Tibial artery (tissue), 4 donors: ENCODE data around the gene RAET1G.
"Not testable (repeated sequence)": the region's sequence is repeated elsewhere in the genome, so short reads cannot be mapped to it uniquely, and the experiment has no call there.

Experiments used
- DNase-seq, 2 donors: peaks; one replicate each; pipeline ENCODE4 v3.0.0-alpha.2; 2019
- H3K27ac ChIP-seq, 2 donors: fragments of 200-600 bp; sonication (generic) in 1 of 2; 1 replicate in 1 of 2; 2 replicates in 1 of 2; pipeline ENCODE4 v1.5.1; 2018 to 2019; ENCODE audit warnings: mild to moderate bottlenecking in 1 of 2
- H3K27me3 ChIP-seq, 2 donors: fragments of 200-600 bp; sonication (generic) in 1 of 2; one replicate each; pipeline versions ENCODE4 v1.5.1 to v1.6.0; 2016 to 2019
- H3K36me3 ChIP-seq, 3 donors: fragments of 200-600 bp; sonication (generic) in 2 of 3; one replicate each; pipeline ENCODE4 v1.5.1; 2016 to 2019; ENCODE audit warnings: mild to moderate bottlenecking in 2 of 3
- H3K4me1 ChIP-seq, 4 donors: fragments of 200-600 bp; sonication (generic) in 2 of 4; 1 replicate in 3 of 4; 2 replicates in 1 of 4; pipeline ENCODE4 v1.5.1; 2016 to 2019
- H3K4me3 ChIP-seq, 2 donors: fragments of 200-600 bp; sonication (generic) in 1 of 2; 1 replicate in 1 of 2; 2 replicates in 1 of 2; pipeline ENCODE4 v1.5.1; 2018 to 2019; ENCODE audit warnings: mild to moderate bottlenecking in 2 of 2
- H3K9me3 ChIP-seq, 3 donors: fragments of 200-600 bp; sonication (generic) in 1 of 3; one replicate each; pipeline ENCODE4 v1.5.1; 2016 to 2019
- intact Hi-C: fragments of 100-400 bp; cut with DNase I; formaldehyde crosslinking; loops from one replicate; pipeline ENCODE4 v1.15.0; 2023; ENCODE audit warnings: low total_unique reads
- TF ChIP-seq, protein P1 (sequence below), 2 experiments: fragments of 200-600 bp in 1 of 2; fragments of 450-650 bp in 1 of 2; IDR thresholded peaks; one replicate each; pipeline ENCODE4 v1.5.1; 2017 to 2019; ENCODE audit warnings: antibody characterized with exemption in 2 of 2, mild to moderate bottlenecking in 1 of 2, moderate library complexity in 1 of 2

Gene RAET1G

DNA sequence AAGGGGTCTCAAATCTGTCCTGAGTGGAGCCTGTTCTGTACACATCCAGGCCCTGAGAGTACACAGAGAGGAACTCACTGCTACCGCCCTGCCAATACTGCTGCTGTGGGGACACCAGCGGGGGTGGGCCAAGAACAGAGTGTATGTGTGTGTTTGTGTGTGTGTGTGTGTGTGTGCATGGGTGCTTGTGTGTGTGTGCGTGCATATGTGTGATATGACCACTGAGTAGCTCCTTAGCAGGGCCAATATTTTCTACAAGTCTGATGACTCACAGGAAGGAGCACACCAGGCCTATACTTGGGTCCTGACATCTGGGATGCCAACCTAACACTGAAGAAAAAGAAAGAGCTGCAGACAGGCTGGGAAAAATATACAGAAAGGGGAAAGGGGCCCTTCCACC lies 26.4 kb downstream of the RAET1G start:
- Histone ChIP-seq H3K27me3 (no peaks in the 10 kb centered on the region), H3K36me3 (no peaks in the 10 kb centered on the region), H3K9me3 (no peaks in the 10 kb centered on the region), H3K27ac (peak overlapping the region; percentile 74 to 76), H3K4me1 (peaks cover 0 to 35% (median 33%) of the 10 kb centered on the region in 4 donors), H3K4me3 (peak overlapping the region in 1 of 2 donors; percentile 49)
- intact Hi-C loops, result no loop called here
- peak in 1 of 2 donors; percentile 45 for DNase-seq
- TF ChIP-seq, protein P1, sequence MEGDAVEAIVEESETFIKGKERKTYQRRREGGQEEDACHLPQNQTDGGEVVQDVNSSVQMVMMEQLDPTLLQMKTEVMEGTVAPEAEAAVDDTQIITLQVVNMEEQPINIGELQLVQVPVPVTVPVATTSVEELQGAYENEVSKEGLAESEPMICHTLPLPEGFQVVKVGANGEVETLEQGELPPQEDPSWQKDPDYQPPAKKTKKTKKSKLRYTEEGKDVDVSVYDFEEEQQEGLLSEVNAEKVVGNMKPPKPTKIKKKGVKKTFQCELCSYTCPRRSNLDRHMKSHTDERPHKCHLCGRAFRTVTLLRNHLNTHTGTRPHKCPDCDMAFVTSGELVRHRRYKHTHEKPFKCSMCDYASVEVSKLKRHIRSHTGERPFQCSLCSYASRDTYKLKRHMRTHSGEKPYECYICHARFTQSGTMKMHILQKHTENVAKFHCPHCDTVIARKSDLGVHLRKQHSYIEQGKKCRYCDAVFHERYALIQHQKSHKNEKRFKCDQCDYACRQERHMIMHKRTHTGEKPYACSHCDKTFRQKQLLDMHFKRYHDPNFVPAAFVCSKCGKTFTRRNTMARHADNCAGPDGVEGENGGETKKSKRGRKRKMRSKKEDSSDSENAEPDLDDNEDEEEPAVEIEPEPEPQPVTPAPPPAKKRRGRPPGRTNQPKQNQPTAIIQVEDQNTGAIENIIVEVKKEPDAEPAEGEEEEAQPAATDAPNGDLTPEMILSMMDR (IDR thresholded peaks at IDR 0.05), result no peak

GRCh38 chr6:149895833-149896271 lies 27.1 kb downstream of the RAET1G start:
- DNase-seq, result peak; percentile 63 to 67
- Histone ChIP-seq H3K27ac (peak overlapping the region; percentile 74 to 76), H3K4me1 (peaks cover 0 to 35% (median 33%) of the 10 kb centered on the region in 4 donors), H3K36me3 (no peaks in the 10 kb centered on the region), H3K9me3 (no peaks in the 10 kb centered on the region), H3K27me3 (no peaks in the 10 kb centered on the region), H3K4me3 (no peak overlapping the region)
- TF ChIP-seq, protein P1 (IDR thresholded peaks at IDR 0.05), result no peak
- intact Hi-C loops, result no loop called here

DNA sequence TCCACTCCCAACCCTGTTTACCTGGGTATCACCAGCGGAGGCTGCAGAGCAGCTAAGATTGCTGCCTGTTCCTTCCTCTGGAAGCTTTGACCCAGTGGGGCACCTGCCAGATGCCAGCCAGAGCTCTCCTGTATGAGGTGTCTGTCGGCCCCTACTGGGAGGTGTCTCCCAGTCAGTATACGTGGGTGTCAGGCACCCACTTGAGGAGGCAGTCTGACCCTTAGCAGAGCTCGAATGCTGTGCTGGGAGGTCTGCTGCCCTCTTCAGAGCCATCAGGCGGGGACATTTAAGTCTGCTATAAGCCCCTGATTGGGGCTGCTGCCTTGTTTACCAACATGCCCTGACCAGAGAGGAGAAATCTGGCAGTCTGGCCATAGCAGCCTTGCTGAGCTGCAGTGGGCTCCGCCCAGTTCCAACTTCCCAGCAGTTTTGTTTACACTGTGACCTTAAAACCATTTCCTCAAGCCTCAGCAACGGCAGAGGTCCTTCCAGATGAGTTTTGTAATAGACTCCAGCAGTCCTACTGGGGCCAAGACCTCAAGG lies 27.8 kb downstream of the RAET1G start:
- Histone ChIP-seq H3K27me3 (no peaks in the 10 kb centered on the region), H3K27ac (peak overlapping the region; percentile 74 to 76), H3K4me1 (peaks cover 0 to 37% (median 36%) of the 10 kb centered on the region in 4 donors), H3K36me3 (no peaks in the 10 kb centered on the region), H3K4me3 (no peak overlapping the region), H3K9me3 (no peaks in the 10 kb centered on the region)
- peak; percentile 82 to 84 for DNase-seq
- intact Hi-C loops, result no loop called here
- TF ChIP-seq, protein P1 (IDR thresholded peaks at IDR 0.05), result no peak

- intact Hi-C loops, H3K27ac ChIP-seq, H3K4me3 ChIP-seq, DNase-seq, H3K27me3 ChIP-seq, H3K36me3 ChIP-seq, H3K9me3 ChIP-seq: not testable (repeated sequence)
- H3K4me1 ChIP-seq, result peaks cover 0 to 27% (median 24%) of the 10 kb centered on the region in 4 donors
Observed at GRCh38 chr6:149891864-149892263, 31.1 kb downstream of the RAET1G start.

DNA sequence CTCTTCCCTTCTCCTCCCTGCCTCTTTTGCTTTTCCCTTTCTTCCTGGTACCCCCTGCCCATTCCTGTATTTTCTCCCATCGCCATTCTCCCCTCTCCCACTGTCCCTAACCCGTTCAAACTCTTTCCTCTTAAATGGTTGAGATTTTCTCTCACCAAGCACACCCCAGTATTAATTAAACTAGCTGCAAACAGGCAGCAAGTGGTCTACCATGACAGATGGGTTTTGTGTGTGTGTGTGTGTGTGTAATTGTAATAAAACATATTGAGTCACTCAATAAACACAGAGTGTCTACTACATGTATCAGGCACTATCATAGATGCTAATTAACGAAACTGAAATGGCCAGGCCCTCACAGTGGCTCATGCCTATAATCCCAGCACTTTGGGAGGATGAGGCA lies 31.7 kb downstream of the RAET1G start:
- H3K4me3 ChIP-seq, result no peak overlapping the region
- peaks cover 0 to 21% (median 17%) of the 10 kb centered on the region in 4 donors for H3K4me1 ChIP-seq
- no peaks in the 10 kb centered on the region for H3K27me3 ChIP-seq
- no peaks in the 10 kb centered on the region for H3K9me3 ChIP-seq
- peak overlapping the region in 1 of 2 donors; percentile 38 for H3K27ac ChIP-seq
- intact Hi-C loops, result no loop called here
- TF ChIP-seq, protein P1 (IDR thresholded peaks at IDR 0.05), result no peak
- H3K36me3 ChIP-seq, result no peaks in the 10 kb centered on the region
- no peak for DNase-seq

DNA sequence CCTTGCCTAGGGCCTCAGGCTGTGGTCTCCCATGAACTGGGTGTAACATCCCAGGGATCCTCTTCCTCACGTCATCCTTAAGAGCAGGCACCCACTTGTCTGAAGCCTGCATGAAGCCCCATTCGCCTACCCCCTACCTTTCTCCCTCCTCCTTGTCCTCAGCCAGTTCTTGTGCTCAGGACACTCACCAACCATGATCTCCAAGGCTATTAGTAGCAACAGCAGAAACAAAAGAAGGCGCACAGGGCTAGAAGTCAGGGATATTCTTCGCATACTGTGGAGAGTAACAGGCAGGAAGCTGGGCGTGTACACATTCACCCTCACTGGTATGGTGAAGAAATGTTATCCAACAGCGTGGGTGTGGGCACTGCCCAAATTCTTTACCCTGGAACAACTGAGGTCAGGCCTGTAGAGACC lies 32.3 kb downstream of the RAET1G start:
- H3K27me3 ChIP-seq, result no peaks in the 10 kb centered on the region
- H3K36me3 ChIP-seq, result no peaks in the 10 kb centered on the region
- intact Hi-C loops, result no loop called here
- DNase-seq, result no peak
- no peaks in the 10 kb centered on the region for H3K9me3 ChIP-seq
- TF ChIP-seq, protein P1 (IDR thresholded peaks at IDR 0.05), result no peak
- H3K4me1 ChIP-seq, result peaks cover 0 to 15% (median 11%) of the 10 kb centered on the region in 4 donors
- H3K4me3 ChIP-seq, result no peak overlapping the region
- peak overlapping the region; percentile 21 to 38 for H3K27ac ChIP-seq
